ENCODE measurements around the gene KCTD3. TPM values are rescaled to one million over a fixed set of nuclear protein-coding genes. Genes with fewer than 3 reads are reported as not detected.

Gene KCTD3
- total RNA-seq, 1 donor from 2014 or later, result 53.7 TPM

DNA sequence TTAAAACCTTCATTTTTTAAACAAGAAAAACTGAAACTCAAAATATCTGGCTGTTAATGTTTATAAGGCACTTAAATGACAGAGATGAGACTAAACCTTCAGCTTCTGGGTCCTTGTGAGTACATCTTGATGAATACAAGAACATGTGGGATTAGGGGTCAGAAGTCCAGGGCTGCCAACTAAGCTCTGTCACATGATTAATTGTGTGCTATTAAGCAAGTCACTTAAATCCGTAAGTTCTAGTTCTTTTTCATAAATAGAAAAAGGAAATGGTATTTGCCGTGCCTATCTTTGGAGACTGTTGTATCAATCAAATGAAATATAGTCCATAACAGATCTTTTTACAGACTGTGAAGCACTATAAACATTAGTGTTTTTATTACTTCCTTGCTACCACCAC is 43.2 kb upstream of the KCTD3 start:
- H3K36me3 Mint-ChIP-seq, result no peaks in the 10 kb centered on the region

GRCh38 chr1:215526147-215526845 is 40.8 kb upstream of the KCTD3 start:
- Mint-ChIP-seq H3K36me3 (no peaks in the 10 kb centered on the region), H3K9me3 (no peaks in the 10 kb centered on the region), H3K4me1 (ENCODE audit: unreplicated experiment) (peaks cover 15% of the 10 kb centered on the region), H3K27ac (no peak overlapping the region), H3K27me3 (peaks cover 3% of the 10 kb centered on the region), H3K4me3 (no peak overlapping the region)
- TF ChIP-seq CTCF (conservative IDR thresholded peaks at IDR 0.05), result peak; percentile 90
- DNase-seq (ENCODE audit: extremely low spot score, unreplicated experiment), result no peak

More for the DNA sequence above, 43.2 kb upstream of the KCTD3 start:
- DNase-seq (ENCODE audit: extremely low spot score, unreplicated experiment), result no peak
- H3K27ac Mint-ChIP-seq, result peak overlapping the region; percentile 46
- peaks cover 15% of the 10 kb centered on the region for H3K4me1 Mint-ChIP-seq (ENCODE audit: unreplicated experiment)
- H3K9me3 Mint-ChIP-seq, result no peaks in the 10 kb centered on the region
- peaks cover 3% of the 10 kb centered on the region for H3K27me3 Mint-ChIP-seq
- no peak for TF ChIP-seq CTCF (conservative IDR thresholded peaks at IDR 0.05)
- peak overlapping the region; percentile 6 for H3K4me3 Mint-ChIP-seq

- H3K27ac Mint-ChIP-seq, result no peak overlapping the region
- DNase-seq (ENCODE audit: extremely low spot score, unreplicated experiment), result no peak
- H3K4me1 Mint-ChIP-seq (ENCODE audit: unreplicated experiment), result peaks cover 15% of the 10 kb centered on the region
- no peaks in the 10 kb centered on the region for H3K9me3 Mint-ChIP-seq
- no peaks in the 10 kb centered on the region for H3K36me3 Mint-ChIP-seq
- peaks cover 3% of the 10 kb centered on the region for H3K27me3 Mint-ChIP-seq
- peak; percentile 52 for TF ChIP-seq CTCF (conservative IDR thresholded peaks at IDR 0.05)
- no peak overlapping the region for H3K4me3 Mint-ChIP-seq
These were observed 40.3 kb upstream of the KCTD3 start for GRCh38 chr1:215526846-215527151.

GRCh38 chr1:215529111-215529510 is 38.0 kb upstream of the KCTD3 start:
- H3K36me3 Mint-ChIP-seq, result no peaks in the 10 kb centered on the region
- H3K4me3 Mint-ChIP-seq, result no peak overlapping the region
- H3K4me1 Mint-ChIP-seq (ENCODE audit: unreplicated experiment), result peaks cover 2% of the 10 kb centered on the region
- peaks cover 3% of the 10 kb centered on the region for H3K27me3 Mint-ChIP-seq
- H3K27ac Mint-ChIP-seq, result no peak overlapping the region
- TF ChIP-seq CTCF (conservative IDR thresholded peaks at IDR 0.05), result no peak
- DNase-seq (ENCODE audit: extremely low spot score, unreplicated experiment), result no peak
- no peaks in the 10 kb centered on the region for H3K9me3 Mint-ChIP-seq

- peaks cover 3% of the 10 kb centered on the region for H3K27me3 Mint-ChIP-seq
- H3K4me3 Mint-ChIP-seq, result no peak overlapping the region
- no peak for DNase-seq (ENCODE audit: extremely low spot score, unreplicated experiment)
- no peaks in the 10 kb centered on the region for H3K4me1 Mint-ChIP-seq (ENCODE audit: unreplicated experiment)
- no peaks in the 10 kb centered on the region for H3K9me3 Mint-ChIP-seq
- no peak for TF ChIP-seq CTCF (conservative IDR thresholded peaks at IDR 0.05)
- no peaks in the 10 kb centered on the region for H3K36me3 Mint-ChIP-seq
- no peak overlapping the region for H3K27ac Mint-ChIP-seq
These were observed 37.5 kb upstream of the KCTD3 start for GRCh38 chr1:215529571-215529970.

All from type B pancreatic cell (in vitro differentiated cells).